Peyer's patch (tissue), 4 donors: ENCODE measurements around the gene EVL. TPM values are rescaled to one million over a fixed set of nuclear protein-coding genes. Genes with fewer than 3 reads are reported as not detected.

Experiments
- DNase-seq, 3 donors: peaks; one replicate each; pipeline ENCODE4 v3.0.0-alpha.2; 2017 to 2019
- H3K27ac ChIP-seq, 4 donors: fragments of 200-600 bp; sonication (generic); one replicate each; pipeline ENCODE4 v1.5.1; 2016 to 2019
- H3K27me3 ChIP-seq, 2 donors: fragments of 200-600 bp; sonication (generic); one replicate each; pipeline ENCODE4 v1.5.1; 2019
- H3K36me3 ChIP-seq, 3 donors: fragments of 200-600 bp; sonication (generic); one replicate each; pipeline ENCODE4 v1.5.1; 2016 to 2019
- H3K4me1 ChIP-seq, 4 donors: fragments of 200-600 bp; sonication (generic); one replicate each; pipeline ENCODE4 v1.5.1; 2016 to 2019
- H3K4me3 ChIP-seq, 4 donors: fragments of 200-600 bp; sonication (generic); 1 replicate in 3 of 4; 2 replicates in 1 of 4; pipeline ENCODE4 v1.5.1; 2016 to 2019; ENCODE audit warnings: mild to moderate bottlenecking in 1 of 4
- H3K9me3 ChIP-seq, 4 donors: fragments of 200-600 bp; sonication (generic); one replicate each; pipeline ENCODE4 v1.5.1; 2016 to 2019; ENCODE audit warnings: mild to moderate bottlenecking in 1 of 4
- POLR2A ChIP-seq, 2 donors: fragments of 450-650 bp; IDR thresholded peaks; one replicate each; pipeline ENCODE4 v1.5.1; 2017; ENCODE audit warnings: antibody characterized with exemption in 2 of 2, mild to moderate bottlenecking in 2 of 2, moderate library complexity in 2 of 2
- total RNA-seq, 4 donors: library from RNA; depleted of rRNA; stranded (reverse); fragments of >200 nt; gene quantifications; one replicate each; pipeline ENCODE4 v1.1.0, GENCODE V29; 2016
- TF ChIP-seq, protein P1 (sequence below), 6 experiments: fragments of 450-650 bp in 4 of 6; fragments of 200-600 bp in 2 of 6; sonication (generic) in 1 of 6; IDR thresholded peaks; one replicate each; pipeline ENCODE4 v1.5.1; 2017 to 2019; ENCODE audit warnings: antibody characterized with exemption in 6 of 6, mild to moderate bottlenecking in 3 of 6, moderate library complexity in 1 of 6

Gene EVL
- total RNA-seq, 4 donors from 2014 or later, result 44.9 to 409 (median 110) TPM

DNA sequence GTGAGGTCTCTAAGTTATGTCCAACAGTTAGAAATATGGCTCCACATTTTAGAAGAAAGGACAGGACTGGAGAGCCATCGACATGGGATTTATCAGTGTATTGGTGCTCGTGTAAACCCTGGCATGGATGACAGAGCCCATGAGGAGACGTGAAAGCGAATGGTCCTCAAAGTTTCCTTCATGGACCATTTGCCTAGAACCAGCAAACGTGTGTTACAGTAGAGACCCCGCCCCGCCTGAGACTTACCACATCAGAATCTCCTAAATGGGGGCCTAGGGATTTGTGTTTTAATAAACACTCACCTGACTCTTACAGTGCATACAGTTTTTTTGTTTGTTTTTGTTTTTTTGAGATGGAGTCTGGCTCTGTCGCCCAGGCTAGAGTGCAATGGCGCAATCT, 12.2 kb downstream of the EVL start:
- Histone ChIP-seq H3K9me3 (no peaks in the 10 kb centered on the region), H3K4me3 (no peak overlapping the region), H3K27me3 (no peaks in the 10 kb centered on the region), H3K4me1 (peaks cover 0 to 28% (median 16%) of the 10 kb centered on the region in 4 donors), H3K36me3 (no peaks in the 10 kb centered on the region), H3K27ac (peak overlapping the region in 2 of 4 donors; percentile 45 to 70)
- TF ChIP-seq, protein P1, sequence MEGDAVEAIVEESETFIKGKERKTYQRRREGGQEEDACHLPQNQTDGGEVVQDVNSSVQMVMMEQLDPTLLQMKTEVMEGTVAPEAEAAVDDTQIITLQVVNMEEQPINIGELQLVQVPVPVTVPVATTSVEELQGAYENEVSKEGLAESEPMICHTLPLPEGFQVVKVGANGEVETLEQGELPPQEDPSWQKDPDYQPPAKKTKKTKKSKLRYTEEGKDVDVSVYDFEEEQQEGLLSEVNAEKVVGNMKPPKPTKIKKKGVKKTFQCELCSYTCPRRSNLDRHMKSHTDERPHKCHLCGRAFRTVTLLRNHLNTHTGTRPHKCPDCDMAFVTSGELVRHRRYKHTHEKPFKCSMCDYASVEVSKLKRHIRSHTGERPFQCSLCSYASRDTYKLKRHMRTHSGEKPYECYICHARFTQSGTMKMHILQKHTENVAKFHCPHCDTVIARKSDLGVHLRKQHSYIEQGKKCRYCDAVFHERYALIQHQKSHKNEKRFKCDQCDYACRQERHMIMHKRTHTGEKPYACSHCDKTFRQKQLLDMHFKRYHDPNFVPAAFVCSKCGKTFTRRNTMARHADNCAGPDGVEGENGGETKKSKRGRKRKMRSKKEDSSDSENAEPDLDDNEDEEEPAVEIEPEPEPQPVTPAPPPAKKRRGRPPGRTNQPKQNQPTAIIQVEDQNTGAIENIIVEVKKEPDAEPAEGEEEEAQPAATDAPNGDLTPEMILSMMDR (IDR thresholded peaks at IDR 0.05), result no peak
- DNase-seq, result no peak

- Histone ChIP-seq H3K4me1 (peaks cover 0 to 27% (median 15%) of the 10 kb centered on the region in 4 donors), H3K9me3 (no peaks in the 10 kb centered on the region), H3K4me3 (peak overlapping the region in 1 of 4 donors; percentile 9), H3K27me3 (no peaks in the 10 kb centered on the region), H3K27ac (peak overlapping the region in 3 of 4 donors; percentile 48 to 70 (median 70)), H3K36me3 (no peaks in the 10 kb centered on the region)
- TF ChIP-seq, protein P1 (IDR thresholded peaks at IDR 0.05), result no peak
- TF ChIP-seq POLR2A (IDR thresholded peaks at IDR 0.05), result no peak
- DNase-seq, result no peak
Measured at GRCh38 chr14:100078216-100078803, 13.1 kb downstream of the EVL start.

- Histone ChIP-seq H3K4me1 (peaks cover 0 to 22% (median 10%) of the 10 kb centered on the region in 4 donors), H3K27me3 (no peaks in the 10 kb centered on the region)
- DNase-seq, result peak in 2 of 3 donors; percentile 72 to 88
Measured at GRCh38 chr14:100078997-100079725, 13.9 kb downstream of the EVL start.

GRCh38 chr14:100079726-100080005, 14.4 kb downstream of the EVL start:
- Histone ChIP-seq H3K4me1 (peaks cover 0 to 18% (median 7%) of the 10 kb centered on the region in 4 donors), H3K27ac (peak overlapping the region; percentile 1 to 70 (median 50)), H3K9me3 (no peaks in the 10 kb centered on the region), H3K27me3 (no peaks in the 10 kb centered on the region), H3K4me3 (no peak overlapping the region), H3K36me3 (no peaks in the 10 kb centered on the region)
- TF ChIP-seq POLR2A (IDR thresholded peaks at IDR 0.05), result no peak
- TF ChIP-seq, protein P1 (IDR thresholded peaks at IDR 0.05), result no peak
- no peak for DNase-seq

More at GRCh38 chr14:100078997-100079725, 13.9 kb downstream of the EVL start:
- no peaks in the 10 kb centered on the region for H3K36me3 ChIP-seq
- peak overlapping the region; percentile 30 to 70 (median 59) for H3K27ac ChIP-seq
- TF ChIP-seq POLR2A (IDR thresholded peaks at IDR 0.05), result no peak
- TF ChIP-seq, protein P1 (IDR thresholded peaks at IDR 0.05), result no peak
- no peaks in the 10 kb centered on the region for H3K9me3 ChIP-seq
- H3K4me3 ChIP-seq, result peak overlapping the region in 1 of 4 donors; percentile 9

GRCh38 chr14:100080206-100080605, 15.0 kb downstream of the EVL start:
- Histone ChIP-seq H3K27me3 (no peaks in the 10 kb centered on the region), H3K4me3 (no peak overlapping the region), H3K36me3 (peaks cover 0 to 2% (median 0%) of the 10 kb centered on the region in 3 donors), H3K27ac (peak overlapping the region in 1 of 4 donors; percentile 70), H3K4me1 (peaks cover 0 to 18% (median 7%) of the 10 kb centered on the region in 4 donors), H3K9me3 (no peaks in the 10 kb centered on the region)
- TF ChIP-seq, protein P1 (IDR thresholded peaks at IDR 0.05), result no peak
- TF ChIP-seq POLR2A (IDR thresholded peaks at IDR 0.05), result no peak
- no peak for DNase-seq
